ENCODE results near the gene EFTUD2.

GRCh38 chr17:44932096-44932786 lies 33.0 kb upstream of the EFTUD2 start:
- TF ChIP-seq CTCF (conservative IDR thresholded peaks at IDR 0.05; ENCODE audit: low read length) (no peak), EZH2phosphoT487 (IDR thresholded peaks at IDR 0.05; ENCODE audit: borderline replicate concordance, low read depth, low read length) (no peak)

Measured in OCI-LY7 (cell line).